GM12878 (cell line): Measurements from ENCODE around the gene ABCA9. TPM values are rescaled to one million over a fixed set of nuclear protein-coding genes. Genes with fewer than 3 reads are reported as not detected.

Source experiments
- ATAC-seq: fragments of 200-7000 bp; cut with Tn5 transposase; 3 replicates; pipeline ENCODE4 v1.9.1; 2020; ENCODE audit warnings: mild to moderate bottlenecking, moderate library complexity
- BruUV-seq: library from RNA; stranded (reverse); fragments of 400-500 nt; replicated peaks from 2 replicates; lab custom pipeline; 2021; lab: Mats Ljungman, UMichigan
- CTCF ChIA-PET: fragments of 300-600 bp; sonication (Branson Sonifier 250); formaldehyde crosslinking; extraction: SDS; loops from one replicate; lab custom pipeline; 2021; ENCODE audit warnings: inconsistent platforms; lab: Yijun Ruan, JAX
- POLR2A ChIA-PET: fragments of 350-600 bp; formaldehyde crosslinking; extraction: SDS; loops from one replicate; lab custom pipeline; 2021; ENCODE audit warnings: inconsistent platforms; lab: Charles Lee
- RAD21 ChIA-PET: fragments of 300-600 bp; sonication (Branson Sonifier 250); formaldehyde crosslinking; loops from one replicate; lab custom pipeline; 2023; ENCODE audit warnings: antibody characterized with exemption; ENCODE audit not compliant: unreplicated experiment; lab: Charles Lee
- SMC1A ChIA-PET: fragments of 300-600 bp; sonication (Branson Sonifier 250); formaldehyde crosslinking; loops from one replicate; lab custom pipeline; 2023; ENCODE audit not compliant: unreplicated experiment, uncharacterized antibody; lab: Charles Lee
- DNase-seq: peaks from one replicate; pipeline ENCODE4 v3.0.0-alpha.2; 2011; ENCODE audit warnings: low read depth, low spot score
- FAIRE-seq: peaks from 3 replicates; lab custom pipeline; 2011; peaks lifted over from hg19 to GRCh38; lab: Jason Lieb, UNC
- H2AFZ ChIP-seq: 2 replicates; pipeline ENCODE4 v1.6.0; 2011; ENCODE audit warnings: low read depth, low read length, control low read depth; ENCODE audit not compliant: control insufficient read depth
- H3K27ac ChIP-seq: 2 replicates; pipeline ENCODE4 v1.5.1; 2011; ENCODE audit warnings: control low read depth; ENCODE audit not compliant: control insufficient read depth, insufficient read depth
- H3K27me3 ChIP-seq, 2 experiments: replicated peaks in 1 of 2; 2 replicates each; pipeline versions ENCODE4 v1.6.0 to v1.6.1; 2011; ENCODE audit warnings: low read length in 1 of 2; ENCODE audit not compliant: control insufficient read depth in 2 of 2, insufficient read depth in 2 of 2
- H3K36me3 ChIP-seq, 2 experiments: 2 replicates each; pipeline ENCODE4 v1.5.1; 2011; ENCODE audit warnings: low read length in 1 of 2; ENCODE audit not compliant: control insufficient read depth in 2 of 2, insufficient read depth in 2 of 2
- H3K4me1 ChIP-seq: 2 replicates; pipeline ENCODE4 v1.6.1; 2011; ENCODE audit warnings: mild to moderate bottlenecking, low read length, moderate library complexity, mixed read lengths; ENCODE audit not compliant: control insufficient read depth, insufficient read depth
- H3K4me2 ChIP-seq: 2 replicates; pipeline ENCODE4 v1.6.0; 2011; ENCODE audit warnings: control low read depth; ENCODE audit not compliant: control insufficient read depth, insufficient read depth
- H3K4me3 ChIP-seq: fragments of 200-600 bp; sonication (generic); 2 replicates; pipeline ENCODE4 v1.5.1; 2016
- H3K79me2 ChIP-seq: 2 replicates; pipeline ENCODE4 v1.6.0; 2011; ENCODE audit warnings: low read length; ENCODE audit not compliant: control insufficient read depth, insufficient read depth
- H3K9ac ChIP-seq: 2 replicates; pipeline ENCODE4 v1.8.0; 2011; ENCODE audit warnings: low read length, control low read depth, mixed read lengths; ENCODE audit not compliant: control insufficient read depth, insufficient read depth
- H3K9me3 ChIP-seq: replicated peaks from 3 replicates; pipeline ENCODE4 v1.5.1; 2011; ENCODE audit warnings: mild to moderate bottlenecking, low read length; ENCODE audit not compliant: control insufficient read depth, insufficient read depth
- H4K20me1 ChIP-seq: 2 replicates; pipeline ENCODE4 v1.6.0; 2011; ENCODE audit not compliant: control insufficient read depth, insufficient read depth
- CHD1 ChIP-seq: IDR thresholded peaks from 2 replicates; pipeline ENCODE4 v1.6.1; 2012; ENCODE audit warnings: low read depth, low read length, improper control_type of control experiment
- DPF2 ChIP-seq: fragments of 450-650 bp; IDR thresholded peaks from 2 replicates; pipeline ENCODE4 v1.6.1; 2017; ENCODE audit warnings: mild to moderate bottlenecking
- FOXM1 ChIP-seq: IDR thresholded peaks from 2 replicates; pipeline ENCODE4 v1.6.1; 2012; ENCODE audit warnings: low read depth, mild to moderate bottlenecking, inconsistent platforms, low read length, moderate library complexity
- GATAD2B ChIP-seq: fragments of 450-650 bp; conservative IDR thresholded peaks from 2 replicates; pipeline ENCODE4 v1.6.1; 2017; ENCODE audit warnings: low read depth, mild to moderate bottlenecking, moderate library complexity
- IRF3 ChIP-seq: fragments of 450-650 bp; IDR thresholded peaks from 2 replicates; pipeline ENCODE4 v1.6.1; 2014; ENCODE audit warnings: mild to moderate bottlenecking
- KDM1A ChIP-seq: fragments of 200-600 bp; sonication (generic); IDR thresholded peaks from 2 replicates; pipeline ENCODE4 v1.6.1; 2016; ENCODE audit warnings: borderline replicate concordance
- NFYB ChIP-seq: IDR thresholded peaks from 2 replicates; pipeline ENCODE4 v1.6.1; 2011; ENCODE audit warnings: low read depth, mild to moderate bottlenecking, low read length, improper control_type of control experiment, moderate library complexity; ENCODE audit not compliant: insufficient read depth
- NR2C2 ChIP-seq: IDR thresholded peaks from 2 replicates; pipeline ENCODE4 v1.6.1; 2011; ENCODE audit warnings: borderline replicate concordance, low read depth; ENCODE audit not compliant: control insufficient read depth, insufficient read length
- PAX8 ChIP-seq: fragments of 450-650 bp; IDR thresholded peaks from 2 replicates; pipeline ENCODE4 v1.6.1; 2017; ENCODE audit warnings: mild to moderate bottlenecking, moderate library complexity
- POLR2A ChIP-seq: IDR thresholded peaks from 2 replicates; pipeline ENCODE4 v1.6.1; 2011; ENCODE audit warnings: low read depth, mild to moderate bottlenecking, low read length
- SMAD5 ChIP-seq: IDR thresholded peaks from 2 replicates; pipeline ENCODE4 v1.6.1; 2016; ENCODE audit warnings: antibody characterized with exemption, low read depth
- SMC3 ChIP-seq: IDR thresholded peaks from 2 replicates; pipeline ENCODE4 v1.6.1; 2011; ENCODE audit warnings: low read length, improper control_type of control experiment, borderline replicate concordance
- STAT3 ChIP-seq: IDR thresholded peaks from 2 replicates; pipeline ENCODE4 v1.6.1; 2011; ENCODE audit warnings: low read depth, low read length, improper control_type of control experiment
- TCF12 ChIP-seq: IDR thresholded peaks from 2 replicates; pipeline ENCODE4 v1.6.1; 2011; ENCODE audit warnings: low read depth, mild to moderate bottlenecking, low read length
- ZNF24 ChIP-seq: fragments of 450-650 bp; IDR thresholded peaks from 2 replicates; pipeline ENCODE4 v1.6.1; 2017; ENCODE audit warnings: antibody characterized with exemption, mild to moderate bottlenecking
- ZNF622 ChIP-seq: fragments of 450-650 bp; IDR thresholded peaks from 2 replicates; pipeline ENCODE4 v1.6.1; 2017; ENCODE audit warnings: mild to moderate bottlenecking, inconsistent platforms
- WGBS: methylation state at CpG from one replicate; pipeline ENCODE4 v1.1.6; 2016; ENCODE audit warnings: low lambda C conversion rate; ENCODE audit not compliant: insufficient replicate concordance, insufficient coverage; ENCODE audit errors: missing lambda C conversion rate; 5-methylcytosine and 5-hydroxymethylcytosine counted together
- in situ Hi-C: fragments of 300-500 bp; cut with MboI; formaldehyde crosslinking; loops from 9 replicates; pipeline ENCODE4 v1.14.3; 2018; ENCODE audit warnings: mixed read lengths
- intact Hi-C: fragments of 100-400 bp; cut with micrococcal nuclease; formaldehyde crosslinking; loops from one replicate; pipeline ENCODE4 v1.14.2; 2022; ENCODE audit not compliant: unreplicated experiment
- polyA plus RNA-seq, 11 experiments: library from polyadenylated mRNA; depleted of rRNA in 4 of 11; unstranded in 6 of 11; stranded (reverse) in 5 of 11; fragments of >200 nt; fragmentation: Nextera tagmentation in 4 of 11; fragmentation: Illumina TruSeq in 1 of 11; extraction: Ambion mirVana in 4 of 11; extraction: Trizol in 1 of 11; gene quantifications; 1 replicate in 1 of 11; 2 replicates in 10 of 11; pipeline versions ENCODE4 v1.2.1 to v1.2.3, GENCODE V29; 2011 to 2016; ENCODE audit warnings: inconsistent platforms in 2 of 11, missing spikeins in 2 of 11, low read depth in 1 of 11
- total RNA-seq, 4 experiments: library from RNA; depleted of rRNA in 3 of 4; stranded (reverse); fragments of >200 nt in 3 of 4; fragmentation: Illumina TruSeq in 1 of 4; extraction: Trizol in 1 of 4; gene quantifications; 2 replicates each; pipeline versions ENCODE4 v1.2.1 to v1.2.3, GENCODE V29; 2013 to 2021
- TF ChIP-seq, protein P1 (sequence below): IDR thresholded peaks from 2 replicates; pipeline ENCODE4 v1.6.1; 2011; ENCODE audit warnings: low read depth, mild to moderate bottlenecking, low read length, moderate library complexity, borderline replicate concordance; ENCODE audit errors: extremely low read depth
- TF ChIP-seq, protein P2 (sequence below): IDR thresholded peaks from 2 replicates; pipeline ENCODE4 v1.6.1; 2011; ENCODE audit warnings: borderline replicate concordance, low read depth, mild to moderate bottlenecking, moderate library complexity, mixed read lengths, low read length; ENCODE audit not compliant: insufficient read depth; ENCODE audit errors: extremely low read length

Gene ABCA9
- total and polyA plus RNA-seq, 10 of the 15 experiments (the other 5 are each of a cell fraction or from before 2014, with no cell fraction given), result under 0.01 to 2.9 (median 0.31) TPM

DNA sequence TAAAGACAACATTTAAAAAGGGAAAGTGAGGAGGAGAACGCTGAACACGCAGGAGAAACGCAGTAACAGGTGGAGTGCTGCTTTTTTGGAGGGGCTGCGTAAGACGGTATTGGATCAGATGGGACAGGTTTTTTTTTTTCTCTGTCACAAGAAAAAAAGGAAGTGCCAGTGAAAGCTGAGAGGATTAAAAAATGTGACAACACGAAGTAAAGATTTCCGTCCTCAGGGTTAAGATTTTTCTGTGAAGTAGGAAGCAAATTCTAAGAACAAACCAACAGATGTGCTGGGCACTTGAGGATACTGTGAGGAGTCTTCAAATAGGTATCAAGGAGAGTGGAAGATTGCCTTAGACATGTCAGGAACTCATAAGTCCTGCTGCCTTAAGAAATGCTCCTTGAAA lies 5.8 kb upstream of the ABCA9 start:
- FAIRE-seq (no peak), ATAC-seq (no peak), DNase-seq (no peak)
- CTCF ChIA-PET, result no interaction called here
- no peaks in the 10 kb centered on the region; a peak in 1 of 4 replicates for H3K36me3 ChIP-seq
- H3K9ac ChIP-seq, result no peak overlapping the region
- in situ Hi-C loops, result no loop called here
- intact Hi-C loops, result loop anchor here (10.0 kb wide), 1 partner anchor 292 kb away; no protein-coding TSS in a partner anchor
- H3K4me1 ChIP-seq, result no peaks in the 10 kb centered on the region
- SMC1A ChIA-PET, result interaction anchor here (0.9 to 2.2 kb wide), 4 partner anchors 11 to 178 kb away, joined by 3 to 5 read pairs (median 4); no protein-coding TSS in a partner anchor
- RAD21 ChIA-PET, result no interaction called here
- H3K27ac ChIP-seq, result no peak overlapping the region
- H2AFZ ChIP-seq, result no peak overlapping the region
- no peak overlapping the region for H3K4me3 ChIP-seq
- no peaks in the 10 kb centered on the region for H3K79me2 ChIP-seq
- POLR2A ChIA-PET, result no interaction called here
- TF ChIP-seq SMC3 (no peak), NFYB (no peak)
- H4K20me1 ChIP-seq, result no peaks in the 10 kb centered on the region
- no peak overlapping the region for H3K4me2 ChIP-seq
- H3K9me3 ChIP-seq, result peaks cover 2% of the 10 kb centered on the region; the same call in 1 of the 3 replicates
- H3K27me3 ChIP-seq, result no peaks in the 10 kb centered on the region
- BruUV-seq, result no TSS peak
- 65% methylated on average over 7 of the region's 7 CpGs for WGBS

DNA sequence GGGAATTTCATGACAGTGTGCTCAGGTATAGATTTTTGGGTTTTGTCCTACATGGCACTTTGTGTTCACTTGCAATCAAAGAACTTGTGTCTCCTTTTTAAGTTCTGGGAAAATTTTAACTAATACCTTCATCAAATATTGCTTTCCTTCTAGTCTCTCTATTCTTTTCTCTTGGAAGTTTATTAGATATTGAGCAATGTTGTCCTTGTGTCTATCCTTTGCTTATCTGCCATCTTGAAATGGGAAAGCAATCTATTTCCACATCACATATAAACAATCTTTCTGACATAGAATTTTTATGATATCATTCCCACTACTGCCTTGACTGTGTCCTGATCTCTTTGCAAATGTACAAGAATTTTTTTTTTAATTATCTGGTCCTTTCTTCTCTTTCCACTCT lies 4.4 kb upstream of the ABCA9 start:
- no peak for ATAC-seq
- Histone ChIP-seq H3K4me3 (no peak overlapping the region), H3K4me1 (no peaks in the 10 kb centered on the region), H2AFZ (no peak overlapping the region), H3K4me2 (no peak overlapping the region), H3K27ac (no peak overlapping the region), H4K20me1 (no peaks in the 10 kb centered on the region), H3K79me2 (no peaks in the 10 kb centered on the region), H3K27me3 (no peaks in the 10 kb centered on the region), H3K9me3 (peaks cover 2% of the 10 kb centered on the region; the same call in 1 of the 3 replicates), H3K9ac (no peak overlapping the region), H3K36me3 (no peaks in the 10 kb centered on the region; a peak in 1 of 4 replicates)
- intact Hi-C loops (loop anchor here (10.0 kb wide), 1 partner anchor 290 kb away; no protein-coding TSS in a partner anchor), in situ Hi-C loops (no loop called here)
- CTCF ChIA-PET, result no interaction called here
- POLR2A ChIA-PET, result no interaction called here
- RAD21 ChIA-PET, result no interaction called here
- no TSS peak for BruUV-seq
- SMC1A ChIA-PET, result interaction anchor here (0.7 to 1.2 kb wide), 4 partner anchors 12 to 174 kb away, joined by 3 to 5 read pairs (median 4); no protein-coding TSS in a partner anchor
- DNase-seq, result no peak
- no peak for FAIRE-seq
- TF ChIP-seq POLR2A, result no peak
- TF ChIP-seq, protein P1, sequence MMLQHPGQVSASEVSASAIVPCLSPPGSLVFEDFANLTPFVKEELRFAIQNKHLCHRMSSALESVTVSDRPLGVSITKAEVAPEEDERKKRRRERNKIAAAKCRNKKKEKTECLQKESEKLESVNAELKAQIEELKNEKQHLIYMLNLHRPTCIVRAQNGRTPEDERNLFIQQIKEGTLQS, result no peak
- no peak for TF ChIP-seq SMC3
- TF ChIP-seq ZNF622, result no peak
- TF ChIP-seq STAT3, result no peak
- TF ChIP-seq KDM1A, result no peak
- no peak for TF ChIP-seq NR2C2
- TF ChIP-seq IRF3, result no peak
- no peak for TF ChIP-seq GATAD2B
- TF ChIP-seq FOXM1, result no peak
- TF ChIP-seq SMAD5, result no peak
- TF ChIP-seq PAX8, result no peak
- no peak for TF ChIP-seq DPF2
- no peak for TF ChIP-seq ZNF24
- TF ChIP-seq, protein P2, sequence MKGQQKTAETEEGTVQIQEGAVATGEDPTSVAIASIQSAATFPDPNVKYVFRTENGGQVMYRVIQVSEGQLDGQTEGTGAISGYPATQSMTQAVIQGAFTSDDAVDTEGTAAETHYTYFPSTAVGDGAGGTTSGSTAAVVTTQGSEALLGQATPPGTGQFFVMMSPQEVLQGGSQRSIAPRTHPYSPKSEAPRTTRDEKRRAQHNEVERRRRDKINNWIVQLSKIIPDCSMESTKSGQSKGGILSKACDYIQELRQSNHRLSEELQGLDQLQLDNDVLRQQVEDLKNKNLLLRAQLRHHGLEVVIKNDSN, result no peak
- no peak for TF ChIP-seq CHD1
- TF ChIP-seq TCF12, result no peak
